Measurements from ENCODE around the gene MCUR1.
"Not testable (repeated sequence)": the region's sequence is repeated elsewhere in the genome, so short reads cannot be mapped to it uniquely, and the experiment has no call there.

Gene MCUR1, protein sequence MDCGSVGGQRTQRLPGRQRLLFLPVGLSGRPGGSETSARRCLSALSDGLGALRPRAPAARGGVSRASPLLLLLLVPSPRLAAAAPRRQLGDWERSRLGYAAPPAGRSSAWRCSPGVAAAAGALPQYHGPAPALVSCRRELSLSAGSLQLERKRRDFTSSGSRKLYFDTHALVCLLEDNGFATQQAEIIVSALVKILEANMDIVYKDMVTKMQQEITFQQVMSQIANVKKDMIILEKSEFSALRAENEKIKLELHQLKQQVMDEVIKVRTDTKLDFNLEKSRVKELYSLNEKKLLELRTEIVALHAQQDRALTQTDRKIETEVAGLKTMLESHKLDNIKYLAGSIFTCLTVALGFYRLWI

DNA sequence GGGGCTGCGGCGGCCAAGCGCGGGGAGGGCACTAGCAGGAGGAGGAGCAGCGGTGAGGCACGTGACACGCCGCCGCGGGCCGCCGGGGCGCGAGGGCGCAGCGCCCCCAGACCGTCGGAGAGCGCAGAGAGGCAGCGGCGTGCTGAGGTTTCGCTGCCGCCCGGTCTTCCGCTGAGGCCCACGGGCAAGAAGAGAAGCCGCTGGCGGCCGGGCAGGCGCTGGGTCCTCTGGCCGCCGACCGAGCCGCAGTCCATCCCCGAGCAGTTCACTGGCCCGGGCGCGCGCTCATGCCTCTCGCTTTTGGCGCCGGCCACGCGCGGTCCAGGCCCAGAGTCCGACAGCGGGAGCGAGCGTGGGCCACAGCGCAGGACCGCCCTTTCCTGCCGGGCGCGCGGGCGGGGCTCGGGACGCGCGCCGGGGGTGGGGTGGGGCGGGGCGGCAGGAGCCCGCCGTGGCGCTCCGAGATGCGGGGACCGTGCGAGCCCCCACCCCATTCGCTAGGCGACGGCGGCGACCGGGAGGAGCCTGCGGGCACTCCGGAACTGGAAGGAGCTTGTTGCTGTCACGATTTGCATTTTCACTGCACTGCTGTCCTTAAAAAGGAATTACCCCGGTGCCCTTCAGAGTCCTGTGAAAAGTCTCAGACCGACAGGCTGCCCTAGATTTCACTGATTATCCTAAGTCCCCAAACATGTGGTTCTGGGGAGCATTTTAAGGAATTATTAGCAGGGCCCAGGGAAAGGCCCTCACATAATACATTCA lies at the start of gene MCUR1:
Gene MCUR1 (minus strand): TSS at position 382 of the 762 bp plus-strand sequence. CDS start 128 bp downstream, at position 254.
- peak; percentile 95 for DNase-seq (ENCODE audit: low read depth, low spot score)

GRCh38 chr6:13863699-13864155 lies 49.4 kb upstream of the MCUR1 start:
- DNase-seq (ENCODE audit: low read depth, low spot score) = no peak

- DNase-seq (ENCODE audit: low read depth, low spot score) = not testable (repeated sequence)
These were observed 46.3 kb upstream of the MCUR1 start for GRCh38 chr6:13860556-13861185.

GRCh38 chr6:13859871-13860555 lies 45.7 kb upstream of the MCUR1 start:
- peak; percentile 34 for DNase-seq (ENCODE audit: low read depth, low spot score)

DNA sequence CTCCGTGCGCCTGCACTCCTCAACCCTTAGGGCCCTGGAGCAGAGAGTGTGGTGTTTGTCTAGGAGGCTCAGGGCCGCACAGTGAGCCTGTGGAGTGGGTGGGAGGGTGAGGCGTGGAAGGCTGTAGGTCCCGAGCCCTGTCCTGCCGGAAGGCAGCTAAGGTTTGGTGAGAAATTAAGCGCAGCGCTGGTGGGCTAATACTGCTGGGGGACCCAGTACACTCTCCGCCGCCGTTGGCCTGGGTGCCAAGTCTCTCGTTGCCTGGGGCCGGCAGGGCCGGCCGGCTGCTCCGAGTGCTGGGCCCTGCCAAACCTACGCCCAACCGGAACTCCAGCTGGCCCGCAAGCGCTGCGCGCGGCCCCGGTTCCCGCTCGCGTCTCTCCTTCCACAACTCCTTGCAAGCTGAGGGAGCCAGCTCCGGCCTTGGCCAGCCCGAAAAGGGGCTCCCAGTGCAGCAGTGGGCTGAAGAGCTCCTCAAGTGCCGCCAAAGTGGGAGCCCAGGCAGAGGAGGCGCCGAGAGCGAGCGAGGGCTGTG lies 40.4 kb upstream of the MCUR1 start:
- DNase-seq (ENCODE audit: low read depth, low spot score) = no peak

DNA sequence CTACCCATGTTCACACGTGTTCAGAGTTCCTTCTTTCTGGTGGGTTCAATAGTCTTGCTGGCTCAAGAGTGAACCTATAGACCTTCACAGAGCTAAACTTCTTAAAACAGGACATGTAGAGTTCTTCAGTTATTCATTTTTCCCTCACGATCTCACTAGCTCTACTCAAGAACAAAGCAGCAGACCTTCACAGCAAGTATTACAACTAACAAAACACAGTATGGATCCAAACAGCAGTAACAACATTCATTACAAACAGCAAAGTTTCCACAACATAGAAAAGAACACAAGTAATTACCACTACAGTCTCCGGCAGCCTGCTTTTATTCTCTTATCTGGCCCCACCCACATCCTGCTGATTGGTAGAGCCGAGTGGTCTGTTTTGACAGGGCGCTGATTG lies 39.5 kb upstream of the MCUR1 start:
- DNase-seq (ENCODE audit: low read depth, low spot score) = no peak

DNA sequence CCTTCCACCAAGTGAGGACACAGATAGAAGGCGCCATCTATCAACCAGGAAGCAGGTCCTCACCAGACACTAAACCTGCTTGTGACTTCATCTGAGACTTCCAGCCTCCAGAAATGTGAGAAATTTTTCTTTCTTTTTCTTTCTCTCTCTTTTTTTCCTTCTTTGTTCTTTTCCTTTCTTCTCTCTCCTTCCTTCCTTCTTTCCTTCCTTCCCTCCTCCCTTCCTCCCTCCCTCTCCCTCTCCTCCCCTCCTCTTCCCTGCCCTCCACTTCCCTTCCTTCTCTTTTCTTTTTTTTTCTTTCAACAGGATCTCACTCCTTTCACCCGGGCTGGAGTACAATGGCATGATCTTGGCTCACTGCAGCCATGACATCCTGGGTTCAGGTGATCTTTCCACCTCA lies 37.4 kb upstream of the MCUR1 start:
- no peak for DNase-seq (ENCODE audit: low read depth, low spot score)

DNA sequence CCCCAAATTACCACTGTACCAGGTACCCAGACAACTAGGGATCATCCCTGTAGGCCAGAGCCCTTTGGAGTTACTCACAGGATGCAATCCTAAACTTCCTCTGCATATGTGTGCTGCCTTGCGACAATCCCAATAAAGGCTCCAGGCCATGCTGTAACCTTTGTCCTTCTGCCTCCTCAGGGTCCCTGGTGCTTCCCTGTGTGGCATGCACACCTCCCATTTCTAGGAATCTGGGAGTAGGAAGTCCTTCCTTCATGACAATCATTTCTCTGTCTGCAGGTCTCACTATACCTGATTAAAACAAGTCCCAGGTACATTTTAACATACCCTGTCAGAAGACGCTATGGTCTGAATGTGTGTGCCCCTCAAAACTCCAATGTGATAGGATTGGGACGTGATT lies 37.0 kb upstream of the MCUR1 start:
- no peak for DNase-seq (ENCODE audit: low read depth, low spot score)

- DNase-seq (ENCODE audit: low read depth, low spot score) = not testable (repeated sequence)
These were observed 36.3 kb upstream of the MCUR1 start for GRCh38 chr6:13850690-13851089.

DNA sequence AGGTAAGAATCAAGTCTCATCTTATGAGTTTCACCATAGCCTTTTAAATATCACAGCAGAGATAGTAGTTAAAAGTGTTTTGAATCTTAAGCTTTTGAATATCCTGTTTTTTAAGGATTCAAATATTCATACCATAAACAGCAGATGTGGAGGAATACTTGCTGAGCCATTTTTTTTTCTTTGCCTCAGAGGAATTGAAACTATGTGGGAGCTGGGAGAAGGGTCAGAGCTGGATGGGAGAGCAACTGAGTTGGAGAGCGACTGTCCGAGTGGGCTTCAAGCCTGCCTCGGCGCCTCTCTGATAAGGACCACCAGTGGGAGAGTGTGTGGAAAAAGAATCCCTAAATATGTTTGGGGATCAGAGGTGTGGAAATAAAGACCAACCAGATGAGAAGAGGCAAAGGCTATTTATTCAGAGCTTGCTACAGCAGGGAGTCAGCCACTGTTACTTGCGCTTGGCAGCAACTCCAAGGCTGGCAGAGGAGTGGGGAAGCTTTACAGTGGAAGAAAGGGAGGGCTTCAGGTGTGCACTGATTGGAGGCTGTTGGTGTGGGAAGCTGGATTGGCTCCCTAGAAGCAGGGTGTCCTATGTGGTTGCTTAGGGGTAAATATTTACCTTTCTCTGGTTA lies 34.3 kb upstream of the MCUR1 start:
- DNase-seq (ENCODE audit: low read depth, low spot score) = peak; percentile 38

GRCh38 chr6:13847326-13848050 lies 33.1 kb upstream of the MCUR1 start:
- DNase-seq (ENCODE audit: low read depth, low spot score) = no peak

DNA sequence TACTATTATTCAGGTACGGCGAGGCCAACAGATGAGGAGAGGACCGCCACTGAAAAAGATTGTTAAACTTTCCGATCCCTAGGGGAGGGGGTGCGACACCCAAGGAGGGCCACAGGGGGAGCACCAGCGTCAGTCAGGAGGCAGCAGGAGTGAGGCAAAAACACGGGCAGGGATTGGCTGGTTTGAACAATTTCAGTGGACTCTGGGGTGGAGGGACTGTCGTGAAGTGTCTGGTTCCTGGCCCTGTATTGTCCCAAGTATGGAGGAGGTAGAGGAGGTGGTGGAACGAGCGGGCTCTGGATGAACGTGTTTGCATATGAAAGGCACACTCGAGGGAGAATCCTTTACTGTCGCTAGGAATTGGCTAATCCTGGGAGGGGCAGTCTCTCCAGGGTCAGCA lies 32.5 kb upstream of the MCUR1 start:
- no peak for DNase-seq (ENCODE audit: low read depth, low spot score)

DNA sequence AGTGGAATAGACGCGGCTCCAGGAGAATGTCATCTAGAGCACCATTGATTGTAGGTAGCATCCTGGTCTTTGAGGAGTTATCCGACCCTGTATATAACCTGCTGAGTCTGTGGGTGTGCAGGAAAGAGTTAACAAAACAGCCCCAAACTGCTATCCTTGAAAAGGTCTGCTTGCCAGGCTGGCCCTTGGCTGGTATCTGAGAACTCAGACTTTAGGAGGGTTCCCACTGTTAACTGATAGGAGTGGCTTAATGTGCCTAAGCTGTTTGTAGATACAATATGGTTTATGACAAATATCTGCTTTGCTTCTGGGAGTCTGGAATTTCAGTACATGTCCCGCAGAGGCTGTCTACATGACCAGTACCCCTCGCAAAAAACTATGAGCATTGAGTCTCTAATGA lies 27.6 kb upstream of the MCUR1 start:
- DNase-seq (ENCODE audit: low read depth, low spot score) = no peak

- no peak for DNase-seq (ENCODE audit: low read depth, low spot score)
These were observed 24.3 kb upstream of the MCUR1 start for GRCh38 chr6:13838616-13839015.

GRCh38 chr6:13836170-13836569 lies 21.8 kb upstream of the MCUR1 start:
- no peak for DNase-seq (ENCODE audit: low read depth, low spot score)

DNA sequence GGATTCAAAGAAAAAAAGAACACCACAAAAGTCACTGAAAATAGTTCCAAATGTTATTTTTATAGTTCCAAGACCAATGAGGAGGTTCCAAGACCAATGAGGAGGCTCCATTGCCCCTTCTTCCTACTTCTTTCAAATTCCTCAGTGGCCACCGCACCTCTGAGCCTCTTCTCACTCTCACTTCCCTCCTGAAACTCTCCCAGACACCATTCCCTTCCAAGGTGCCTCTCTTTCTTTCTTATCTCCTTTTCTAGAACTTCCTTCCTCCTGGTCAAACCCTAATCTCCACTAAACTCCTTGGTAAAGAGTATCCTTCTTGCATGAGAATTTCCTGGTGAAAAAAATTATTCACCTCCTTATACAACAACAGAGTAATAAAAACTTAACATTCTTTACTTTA lies 20.4 kb upstream of the MCUR1 start:
- no peak for DNase-seq (ENCODE audit: low read depth, low spot score)

GRCh38 chr6:13834018-13834417 lies 19.7 kb upstream of the MCUR1 start:
- not testable (repeated sequence) for DNase-seq (ENCODE audit: low read depth, low spot score)

- DNase-seq (ENCODE audit: low read depth, low spot score) = no peak
These were observed 18.4 kb upstream of the MCUR1 start for GRCh38 chr6:13832778-13833177.

GRCh38 chr6:13831615-13832014 lies 17.3 kb upstream of the MCUR1 start:
- no peak for DNase-seq (ENCODE audit: low read depth, low spot score)

DNA sequence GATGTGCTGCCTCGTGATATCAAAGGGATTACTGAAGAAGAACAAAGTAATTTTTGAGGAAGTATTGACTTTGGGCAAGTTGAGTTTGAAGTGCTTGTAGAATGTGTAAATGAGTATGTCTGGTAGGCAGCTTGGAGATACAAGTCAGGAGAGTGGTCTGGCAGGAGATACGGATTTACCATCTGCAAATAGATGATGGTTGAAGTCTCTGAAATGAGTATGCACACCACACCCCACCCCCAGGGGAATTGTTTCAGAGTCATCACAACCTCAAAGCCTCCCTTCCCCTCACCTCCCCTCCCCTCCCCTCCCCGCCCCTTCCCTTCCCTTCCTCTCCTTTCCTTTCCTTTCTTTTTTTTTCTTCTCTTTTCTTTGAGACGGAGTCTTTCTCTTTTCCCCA lies 16.4 kb upstream of the MCUR1 start:
- DNase-seq (ENCODE audit: low read depth, low spot score) = no peak
